Gastroesophageal sphincter (tissue), 4 donors: ENCODE results near the gene AFDN. TPM values are rescaled to one million over a fixed set of nuclear protein-coding genes. Genes with fewer than 3 reads are reported as not detected.

Source experiments
- ATAC-seq: fragments of 150-250 bp; one replicate; pipeline ENCODE4 v1.9.1; 2016; ENCODE audit warnings: mild to moderate bottlenecking, moderate library complexity
- H3K27ac ChIP-seq, 4 donors: fragments of 200-600 bp; sonication (generic) in 3 of 4; 1 replicate in 3 of 4; 2 replicates in 1 of 4; pipeline ENCODE4 v1.5.1; 2016 to 2019
- H3K27me3 ChIP-seq: fragments of 200-600 bp; sonication (generic); one replicate; pipeline ENCODE4 v1.5.1; 2019
- H3K36me3 ChIP-seq, 2 donors: fragments of 200-600 bp; sonication (generic); one replicate each; pipeline ENCODE4 v1.5.1; 2019; ENCODE audit warnings: control low read depth in 1 of 2
- H3K4me1 ChIP-seq, 3 donors: fragments of 200-600 bp; sonication (generic); 1 replicate in 2 of 3; 2 replicates in 1 of 3; pipeline ENCODE4 v1.5.1; 2016 to 2019; ENCODE audit warnings: control low read depth in 2 of 3
- H3K4me3 ChIP-seq, 2 donors: fragments of 200-600 bp; sonication (generic); one replicate each; pipeline ENCODE4 v1.5.1; 2019; ENCODE audit warnings: mild to moderate bottlenecking in 1 of 2, moderate library complexity in 1 of 2
- H3K9me3 ChIP-seq, 3 donors: fragments of 200-600 bp; sonication (generic); one replicate each; pipeline ENCODE4 v1.5.1; 2017 to 2019; ENCODE audit warnings: control low read depth in 2 of 3
- EP300 ChIP-seq: sonication (generic); formaldehyde crosslinking; IDR thresholded peaks from one replicate; pipeline ENCODE4 v1.6.1; 2017; ENCODE audit warnings: antibody characterized with exemption, mild to moderate bottlenecking
- POLR2A ChIP-seq, 2 donors: fragments of 450-650 bp; IDR thresholded peaks; one replicate each; pipeline ENCODE4 v1.6.1; 2017; ENCODE audit warnings: antibody characterized with exemption in 2 of 2, mild to moderate bottlenecking in 2 of 2, moderate library complexity in 1 of 2
- POLR2AphosphoS5 ChIP-seq: sonication (generic); formaldehyde crosslinking; IDR thresholded peaks from one replicate; pipeline ENCODE4 v1.6.1; 2017; ENCODE audit warnings: antibody characterized with exemption
- whole genome bisulfite sequencing, 2 donors: methylation state at CpG; one replicate each; pipeline ENCODE4 v1.1.5; 2018; ENCODE audit warnings: low coverage in 1 of 2; 5-methylcytosine and 5-hydroxymethylcytosine counted together
- total RNA-seq, 4 donors: library from RNA; depleted of rRNA; stranded (reverse); fragments of >200 nt; gene quantifications; one replicate each; pipeline ENCODE4 v1.1.0, GENCODE V29; 2016
- TF ChIP-seq, protein P1 (sequence below), 4 experiments: fragments of 200-600 bp in 2 of 4; fragments of 450-650 bp in 2 of 4; sonication (generic) in 1 of 4; IDR thresholded peaks; one replicate each; pipeline ENCODE4 v1.5.1; 2017 to 2019; ENCODE audit warnings: antibody characterized with exemption in 4 of 4, mild to moderate bottlenecking in 2 of 4, moderate library complexity in 2 of 4

Gene AFDN
- total RNA-seq, 4 donors from 2014 or later = 60.7 to 98.4 (median 79.7) TPM

DNA sequence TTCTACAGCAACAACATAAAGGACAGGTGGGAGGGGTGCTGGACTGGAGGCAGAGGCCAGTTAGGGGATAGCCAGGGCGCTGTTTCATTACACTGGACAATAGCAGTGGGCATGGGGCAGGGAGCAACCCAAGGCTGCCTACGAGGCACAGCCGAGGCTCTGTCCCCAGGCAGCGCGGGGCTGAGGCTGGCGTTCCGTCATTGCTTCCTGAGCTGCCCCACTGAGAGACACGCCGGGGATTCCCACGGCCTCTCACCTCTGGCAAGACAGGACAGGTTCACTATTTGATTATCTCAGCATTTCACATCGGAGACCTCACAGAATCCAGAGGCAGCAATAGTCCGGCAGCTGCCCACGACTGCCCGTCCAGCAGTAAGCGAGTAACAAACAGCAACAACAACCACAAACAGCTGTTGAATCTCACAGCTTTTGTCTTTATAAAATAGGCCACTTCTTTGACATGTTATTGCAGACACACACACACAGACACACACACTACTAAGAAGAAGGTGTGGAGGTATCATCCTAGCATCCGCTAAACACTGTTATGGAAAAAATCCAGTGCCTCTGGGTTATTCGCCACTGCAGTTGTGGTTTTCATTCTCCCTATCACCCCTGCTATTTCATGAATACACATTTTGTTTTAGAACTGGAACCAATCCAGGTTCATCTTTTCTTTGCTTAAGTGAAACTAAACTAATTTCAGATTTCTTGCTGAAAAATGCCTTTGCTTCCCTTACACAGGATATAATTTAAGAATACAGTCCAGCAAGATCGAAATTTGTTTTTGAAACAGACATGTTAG is 190.2 kb downstream of the AFDN start:
- ATAC-seq = no peak
- Histone ChIP-seq H3K4me1 (no peaks in the 10 kb centered on the region), H3K27ac (no peak overlapping the region), H3K9me3 (peaks cover 0 to 8% (median 0%) of the 10 kb centered on the region in 3 donors), H3K36me3 (no peaks in the 10 kb centered on the region), H3K4me3 (no peak overlapping the region), H3K27me3 (peaks cover 21% of the 10 kb centered on the region)
- TF ChIP-seq POLR2AphosphoS5 (no peak), POLR2A (IDR thresholded peaks at IDR 0.05) (no peak), EP300 (no peak)
- TF ChIP-seq, protein P1, sequence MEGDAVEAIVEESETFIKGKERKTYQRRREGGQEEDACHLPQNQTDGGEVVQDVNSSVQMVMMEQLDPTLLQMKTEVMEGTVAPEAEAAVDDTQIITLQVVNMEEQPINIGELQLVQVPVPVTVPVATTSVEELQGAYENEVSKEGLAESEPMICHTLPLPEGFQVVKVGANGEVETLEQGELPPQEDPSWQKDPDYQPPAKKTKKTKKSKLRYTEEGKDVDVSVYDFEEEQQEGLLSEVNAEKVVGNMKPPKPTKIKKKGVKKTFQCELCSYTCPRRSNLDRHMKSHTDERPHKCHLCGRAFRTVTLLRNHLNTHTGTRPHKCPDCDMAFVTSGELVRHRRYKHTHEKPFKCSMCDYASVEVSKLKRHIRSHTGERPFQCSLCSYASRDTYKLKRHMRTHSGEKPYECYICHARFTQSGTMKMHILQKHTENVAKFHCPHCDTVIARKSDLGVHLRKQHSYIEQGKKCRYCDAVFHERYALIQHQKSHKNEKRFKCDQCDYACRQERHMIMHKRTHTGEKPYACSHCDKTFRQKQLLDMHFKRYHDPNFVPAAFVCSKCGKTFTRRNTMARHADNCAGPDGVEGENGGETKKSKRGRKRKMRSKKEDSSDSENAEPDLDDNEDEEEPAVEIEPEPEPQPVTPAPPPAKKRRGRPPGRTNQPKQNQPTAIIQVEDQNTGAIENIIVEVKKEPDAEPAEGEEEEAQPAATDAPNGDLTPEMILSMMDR (IDR thresholded peaks at IDR 0.05) = no peak
- WGBS, 2 donors = 57 to 70% methylated on average over 3 to 5 of the region's 18 CpGs

DNA sequence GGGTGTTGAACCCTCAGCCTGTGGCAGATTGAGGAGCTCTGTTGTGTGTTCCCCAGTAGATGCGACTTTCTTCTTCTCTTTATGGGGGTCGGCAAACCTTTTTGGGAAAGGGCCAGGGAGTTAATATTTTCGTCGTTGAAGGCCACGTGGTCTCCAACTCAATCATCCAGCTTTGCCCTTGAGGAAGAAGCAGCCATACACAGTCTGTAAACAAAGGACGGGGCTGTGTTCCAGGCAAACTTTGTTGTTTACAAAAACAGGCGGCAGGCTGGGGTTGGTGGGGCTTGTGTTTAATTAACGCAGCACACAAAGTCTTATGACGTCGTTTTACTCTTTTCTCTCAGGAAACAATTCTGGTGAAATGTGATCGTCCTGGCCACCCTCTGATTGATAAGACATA is 190.9 kb downstream of the AFDN start:
- ATAC-seq = no peak
- Histone ChIP-seq H3K9me3 (peaks cover 0 to 2% (median 0%) of the 10 kb centered on the region in 3 donors), H3K27me3 (peaks cover 21% of the 10 kb centered on the region), H3K4me1 (no peaks in the 10 kb centered on the region), H3K4me3 (no peak overlapping the region), H3K27ac (no peak overlapping the region), H3K36me3 (no peaks in the 10 kb centered on the region)
- WGBS, 2 donors = 46 to 71% methylated on average over 6 to 10 of the region's 11 CpGs
- no peak for TF ChIP-seq EP300
- TF ChIP-seq, protein P1 (IDR thresholded peaks at IDR 0.05) = no peak
- no peak for TF ChIP-seq POLR2A (IDR thresholded peaks at IDR 0.05)
- TF ChIP-seq POLR2AphosphoS5 = no peak

DNA sequence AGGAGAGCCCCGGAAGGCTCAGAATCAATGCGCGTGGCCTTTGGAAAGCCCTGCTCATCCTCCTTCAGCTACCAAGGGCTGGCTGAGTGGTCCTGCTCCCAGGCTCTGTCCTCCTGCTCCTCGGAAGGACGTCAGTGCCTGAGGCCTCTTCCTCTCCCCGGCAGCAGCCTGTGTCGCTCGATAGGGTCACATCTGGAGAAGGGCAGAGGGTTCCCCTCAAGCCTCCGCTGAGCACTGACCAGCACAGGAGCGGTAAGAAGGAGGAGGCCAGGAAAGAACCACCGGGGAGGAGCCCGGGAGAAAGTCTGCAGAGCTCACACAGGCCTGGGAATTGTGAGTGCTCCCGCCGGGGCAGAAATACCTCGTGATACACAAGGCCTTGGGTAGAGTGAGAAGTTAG is 192.0 kb downstream of the AFDN start:
- no peak overlapping the region for H3K27ac ChIP-seq
- H3K9me3 ChIP-seq = no peaks in the 10 kb centered on the region
- no peak overlapping the region for H3K4me3 ChIP-seq
- no peaks in the 10 kb centered on the region for H3K36me3 ChIP-seq
- 85% methylated on average over 6 of the region's 15 CpGs; no CpG with 5 or more reads in 1 of the 2 donors for WGBS, 2 donors
- TF ChIP-seq, protein P1 (IDR thresholded peaks at IDR 0.05) = no peak
- TF ChIP-seq POLR2A (IDR thresholded peaks at IDR 0.05) = no peak
- TF ChIP-seq EP300 = no peak
- no peak for TF ChIP-seq POLR2AphosphoS5
- no peak for ATAC-seq
- no peaks in the 10 kb centered on the region for H3K4me1 ChIP-seq
- H3K27me3 ChIP-seq = peaks cover 25% of the 10 kb centered on the region

DNA sequence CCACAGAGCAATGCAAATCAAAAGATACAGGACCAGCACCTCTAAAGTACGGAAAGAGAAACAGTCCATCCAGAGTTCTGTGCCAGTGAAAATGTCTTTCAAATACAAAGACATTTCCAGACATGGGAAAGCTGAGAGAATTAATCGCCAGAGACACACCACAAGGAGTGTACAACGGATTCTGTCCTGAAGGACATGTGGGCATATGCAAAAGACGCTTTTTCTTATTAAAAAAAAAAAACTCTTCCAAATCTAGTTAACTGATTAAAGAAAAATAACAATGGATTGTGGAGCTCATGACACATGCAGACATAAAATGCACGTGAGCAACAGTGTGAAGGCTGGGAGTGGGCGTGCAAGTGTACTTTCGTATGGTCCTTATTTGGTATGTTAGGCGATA is 193.5 kb downstream of the AFDN start:
- Histone ChIP-seq H3K4me1 (no peaks in the 10 kb centered on the region), H3K9me3 (no peaks in the 10 kb centered on the region), H3K4me3 (no peak overlapping the region), H3K36me3 (no peaks in the 10 kb centered on the region), H3K27me3 (peaks cover 29% of the 10 kb centered on the region), H3K27ac (no peak overlapping the region)
- ATAC-seq = no peak
- WGBS, 2 donors = 71 to 94% methylated on average over 5 to 8 of the region's 8 CpGs
- TF ChIP-seq, protein P1 (IDR thresholded peaks at IDR 0.05) = no peak
- TF ChIP-seq POLR2AphosphoS5 = no peak
- TF ChIP-seq POLR2A (IDR thresholded peaks at IDR 0.05) = no peak
- TF ChIP-seq EP300 = no peak

DNA sequence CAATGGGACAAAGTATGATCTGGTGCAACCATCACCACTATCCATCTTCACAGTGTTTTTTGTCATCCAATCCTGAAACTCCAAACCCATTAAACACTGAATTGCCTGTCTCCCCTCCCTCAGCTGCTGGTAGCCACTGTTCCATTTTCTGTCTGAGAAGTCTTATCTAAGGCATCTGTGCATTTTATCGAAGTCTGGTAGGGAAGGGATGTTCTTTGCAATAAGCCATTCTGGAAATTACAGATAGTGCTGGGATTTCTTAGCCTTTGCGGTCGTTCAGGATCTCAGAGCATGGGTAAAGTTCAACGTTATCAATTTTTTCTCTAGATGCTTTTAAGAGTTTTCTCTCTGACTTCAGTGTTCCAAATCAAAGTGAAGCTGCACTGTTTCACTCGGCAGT is 194.9 kb downstream of the AFDN start:
- no peak overlapping the region for H3K4me3 ChIP-seq
- no peak overlapping the region for H3K27ac ChIP-seq
- no peak for ATAC-seq
- no peaks in the 10 kb centered on the region for H3K4me1 ChIP-seq
- no peaks in the 10 kb centered on the region for H3K9me3 ChIP-seq
- no peaks in the 10 kb centered on the region for H3K36me3 ChIP-seq
- H3K27me3 ChIP-seq = peaks cover 30% of the 10 kb centered on the region
- TF ChIP-seq, protein P1 (IDR thresholded peaks at IDR 0.05) = no peak
- no peak for TF ChIP-seq POLR2A (IDR thresholded peaks at IDR 0.05)
- no peak for TF ChIP-seq POLR2AphosphoS5
- TF ChIP-seq EP300 = no peak
- WGBS, 2 donors = 74 to 84% methylated on average over 4 to 5 of the region's 5 CpGs
